Pancreas (tissue), 10 donors: ENCODE results near the gene ARHGEF16. TPM values are rescaled to one million over a fixed set of nuclear protein-coding genes. Genes with fewer than 3 reads are reported as not detected.

Experiments
- ATAC-seq, 4 donors: fragments of 200-7000 bp; cut with Tn5 transposase; one replicate each; pipeline versions ENCODE4 v1.8.0 to v1.9.1; 2020; ENCODE audit warnings: mild to moderate bottlenecking in 4 of 4, moderate library complexity in 4 of 4
- DNase-seq, 6 donors: peaks; one replicate each; pipeline ENCODE4 v3.0.0-alpha.2; 2020
- FAIRE-seq: peaks from 2 replicates; lab custom pipeline; 2012; peaks lifted over from hg19 to GRCh38; lab: Jason Lieb, UNC
- H3K27ac ChIP-seq, 4 donors: fragments of 200-600 bp; sonication (generic); 1 replicate in 3 of 4; 2 replicates in 1 of 4; pipeline versions ENCODE4 v1.5.0 to v1.8.0; 2020
- H3K27me3 ChIP-seq, 4 donors: fragments of 200-600 bp; one replicate each; pipeline ENCODE4 v1.8.0; 2021
- H3K36me3 ChIP-seq, 3 donors: fragments of 200-600 bp; sonication (generic) in 1 of 3; one replicate each; pipeline versions ENCODE4 v1.5.0 to v1.8.0; 2020 to 2021
- H3K4me1 ChIP-seq, 3 donors: fragments of 200-600 bp; one replicate each; pipeline ENCODE4 v1.8.0; 2021
- H3K4me3 ChIP-seq, 4 donors: fragments of 200-600 bp; sonication (generic) in 2 of 4; one replicate each; pipeline versions ENCODE4 v1.5.0 to v1.8.0; 2020 to 2021
- H3K9me3 ChIP-seq, 4 donors: fragments of 200-600 bp; one replicate each; pipeline ENCODE4 v1.8.0; 2021
- WGBS, 2 donors: extraction: QIAGEN DNeasy Blood & Tissue Kit; methylation state at CpG; one replicate each; pipeline ENCODE4 v1.1.7; 2013; 5-methylcytosine and 5-hydroxymethylcytosine counted together
- intact Hi-C, 3 donors: fragments of 100-400 bp; cut with DNase I; formaldehyde crosslinking; loops; one replicate each; pipeline versions ENCODE4 v1.11.1 to v1.14.2; 2022
- polyA plus RNA-seq, 2 donors: library from polyadenylated mRNA; stranded (reverse); fragments of 200-250 nt; gene quantifications; one replicate each; pipeline ENCODE4 v1.2.3, GENCODE V29; 2013
- total RNA-seq, 6 donors: library from RNA; stranded (reverse); fragmentation: NEBNext Ultra II Directional in 4 of 6; extraction: Animal tissue kit (Norgen Biotek cat#: 25700) in 4 of 6; gene quantifications; one replicate each; pipeline versions ENCODE4 v1.2.1 to v1.2.4, GENCODE V29; 2021 to 2023
- TF ChIP-seq, protein P1 (sequence below), 4 donors: fragments of 200-600 bp; sonication (generic) in 3 of 4; IDR thresholded peaks; one replicate each; pipeline versions ENCODE4 v1.5.0 to v1.8.0; 2021; ENCODE audit warnings: antibody characterized with exemption in 4 of 4
- donor health status: healthy with polysubstance abuse.
- donor health status: DM: no; HTN: no; CAD: no; lungs with moderate emphysema.
- donor health status: DM: no; HTN: no; CAD: no.
- donor health status: control.
- donor health status: control.
- donor health status: Bipolar disorder and iron deficiency.
- donor health status: DM: yes; HTN: yes; CAD: no.
- donor health status: DM: no; HTN: no; CAD: no.
- donor health status: DM: no; HTN: no; CAD: no.
- donor health status: DM: yes; HTN: yes; CAD: no.

ARHGEF16 gene
- total and polyA plus RNA-seq, 8 donors, result 8.2 to 26.4 (median 9.8) TPM

GRCh38 chr1:3498986-3499385 lies 44.5 kb downstream of the ARHGEF16 start:
- DNase-seq (peak in 1 of 6 donors; percentile 63), ATAC-seq (no peak), FAIRE-seq (no peak)
- intact Hi-C loops, result loop anchor here in 1 of 3 donors (10.0 kb wide), 1 partner anchor 136 kb away; no protein-coding TSS in a partner anchor
- Histone ChIP-seq H3K27ac (no peak overlapping the region), H3K4me1 (no peaks in the 10 kb centered on the region), H3K27me3 (no peaks in the 10 kb centered on the region), H3K36me3 (no peaks in the 10 kb centered on the region), H3K4me3 (no peak overlapping the region), H3K9me3 (no peaks in the 10 kb centered on the region)
- TF ChIP-seq, protein P1, sequence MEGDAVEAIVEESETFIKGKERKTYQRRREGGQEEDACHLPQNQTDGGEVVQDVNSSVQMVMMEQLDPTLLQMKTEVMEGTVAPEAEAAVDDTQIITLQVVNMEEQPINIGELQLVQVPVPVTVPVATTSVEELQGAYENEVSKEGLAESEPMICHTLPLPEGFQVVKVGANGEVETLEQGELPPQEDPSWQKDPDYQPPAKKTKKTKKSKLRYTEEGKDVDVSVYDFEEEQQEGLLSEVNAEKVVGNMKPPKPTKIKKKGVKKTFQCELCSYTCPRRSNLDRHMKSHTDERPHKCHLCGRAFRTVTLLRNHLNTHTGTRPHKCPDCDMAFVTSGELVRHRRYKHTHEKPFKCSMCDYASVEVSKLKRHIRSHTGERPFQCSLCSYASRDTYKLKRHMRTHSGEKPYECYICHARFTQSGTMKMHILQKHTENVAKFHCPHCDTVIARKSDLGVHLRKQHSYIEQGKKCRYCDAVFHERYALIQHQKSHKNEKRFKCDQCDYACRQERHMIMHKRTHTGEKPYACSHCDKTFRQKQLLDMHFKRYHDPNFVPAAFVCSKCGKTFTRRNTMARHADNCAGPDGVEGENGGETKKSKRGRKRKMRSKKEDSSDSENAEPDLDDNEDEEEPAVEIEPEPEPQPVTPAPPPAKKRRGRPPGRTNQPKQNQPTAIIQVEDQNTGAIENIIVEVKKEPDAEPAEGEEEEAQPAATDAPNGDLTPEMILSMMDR (IDR thresholded peaks at IDR 0.05), result no peak
- 64 to 76% methylated on average over 8 of the region's 8 CpGs for WGBS, 2 donors

GRCh38 chr1:3499611-3500010 lies 45.1 kb downstream of the ARHGEF16 start:
- no peak overlapping the region for H3K4me3 ChIP-seq
- H3K36me3 ChIP-seq, result no peaks in the 10 kb centered on the region
- intact Hi-C loops, result loop anchor here in 1 of 3 donors (10.0 kb wide), 1 partner anchor 135 kb away; no protein-coding TSS in a partner anchor
- no peaks in the 10 kb centered on the region for H3K9me3 ChIP-seq
- FAIRE-seq (no peak), ATAC-seq (no peak), DNase-seq (peak in 1 of 6 donors; percentile 75)
- H3K27me3 ChIP-seq, result no peaks in the 10 kb centered on the region
- TF ChIP-seq, protein P1 (IDR thresholded peaks at IDR 0.05), result no peak
- no peaks in the 10 kb centered on the region for H3K4me1 ChIP-seq
- H3K27ac ChIP-seq, result no peak overlapping the region
- WGBS, 2 donors, result 78 to 82% methylated on average over 17 to 22 of the region's 22 CpGs

DNA sequence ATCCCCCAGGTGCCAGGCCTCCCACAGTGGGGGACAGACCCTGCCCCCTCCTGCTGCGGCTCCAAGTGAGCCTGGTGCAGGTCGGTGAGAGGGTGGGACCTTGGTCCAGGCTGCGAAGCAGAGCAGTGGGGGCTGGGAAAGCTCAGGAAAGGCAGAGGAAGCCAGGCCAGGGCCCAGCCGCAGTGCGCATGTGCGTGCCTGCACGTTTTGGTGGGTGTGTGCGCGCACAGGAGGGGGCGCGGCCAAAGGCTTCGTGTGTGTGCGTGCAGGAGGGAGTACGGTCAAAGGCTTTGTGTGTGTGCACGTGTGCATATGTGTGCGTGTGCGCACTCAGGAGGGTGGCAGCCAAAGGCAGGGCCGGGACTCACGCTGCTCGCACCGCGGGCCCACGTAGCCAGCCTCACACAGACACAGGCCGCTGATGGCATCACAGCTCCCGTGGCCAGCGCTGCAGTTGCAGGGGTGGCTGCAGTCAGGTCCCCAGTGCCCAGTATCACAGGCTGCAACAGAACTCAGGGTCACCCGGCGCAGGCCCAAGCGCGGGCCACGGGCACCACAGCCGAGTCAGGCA lies 45.9 kb downstream of the ARHGEF16 start:
- Histone ChIP-seq H3K36me3 (no peaks in the 10 kb centered on the region), H3K27me3 (no peaks in the 10 kb centered on the region), H3K4me1 (no peaks in the 10 kb centered on the region), H3K4me3 (no peak overlapping the region), H3K27ac (no peak overlapping the region), H3K9me3 (no peaks in the 10 kb centered on the region)
- WGBS, 2 donors, result 80 to 89% methylated on average over 27 to 32 of the region's 32 CpGs
- intact Hi-C loops, result no loop called here
- no peak for ATAC-seq
- TF ChIP-seq, protein P1 (IDR thresholded peaks at IDR 0.05), result no peak
- no peak for FAIRE-seq
- DNase-seq, result peak in 1 of 6 donors; percentile 71

- H3K27ac ChIP-seq, result no peak overlapping the region
- TF ChIP-seq, protein P1 (IDR thresholded peaks at IDR 0.05), result no peak
- H3K4me1 ChIP-seq, result no peaks in the 10 kb centered on the region
- FAIRE-seq (no peak), ATAC-seq (no peak), DNase-seq (no peak)
- H3K4me3 ChIP-seq, result no peak overlapping the region
- 47 to 54% methylated on average over 17 of the region's 17 CpGs for WGBS, 2 donors
- H3K27me3 ChIP-seq, result no peaks in the 10 kb centered on the region
- no peaks in the 10 kb centered on the region for H3K36me3 ChIP-seq
- no peaks in the 10 kb centered on the region for H3K9me3 ChIP-seq
- intact Hi-C loops, result no loop called here
Observed at GRCh38 chr1:3501437-3501836, 47.0 kb downstream of the ARHGEF16 start.
